SK-N-SH treated with all-trans-retinoic acid at 6 μM for 48 hours (cell line): ENCODE data around the gene FEM1A.

ENCODE experiments used
- ATAC-seq: fragments of 200-7000 bp; cut with Tn5 transposase; 3 replicates; pipeline ENCODE4 v1.9.1; 2020; ENCODE audit warnings: mild to moderate bottlenecking, moderate library complexity
- ARNTL ChIP-seq: fragments of 450-650 bp; formaldehyde crosslinking; IDR thresholded peaks from 2 replicates; pipeline ENCODE4 v1.5.0; 2020; ENCODE audit warnings: low read depth, mild to moderate bottlenecking, moderate library complexity, borderline replicate concordance
- BACH2 ChIP-seq: fragments of 250-450 bp; sonication (Bioruptor Pico); IDR thresholded peaks from 2 replicates; pipeline ENCODE4 v1.9.0; 2021; ENCODE audit warnings: mild to moderate bottlenecking, borderline replicate concordance
- CSDC2 ChIP-seq: fragments of 250-450 bp; sonication (Bioruptor Pico); IDR thresholded peaks from 2 replicates; pipeline ENCODE4 v1.5.0; 2020; ENCODE audit warnings: mild to moderate bottlenecking, moderate library complexity
- CSRNP3 ChIP-seq: fragments of 250-450 bp; sonication (Bioruptor Pico); IDR thresholded peaks from 2 replicates; pipeline ENCODE4 v1.5.1; 2021; ENCODE audit warnings: mild to moderate bottlenecking, moderate library complexity
- ESRRG ChIP-seq: fragments of 250-450 bp; sonication (Bioruptor Pico); IDR thresholded peaks from 2 replicates; pipeline ENCODE4 v1.6.1; 2021; ENCODE audit warnings: mild to moderate bottlenecking
- ISL1 ChIP-seq: fragments of 250-450 bp; sonication (Bioruptor Pico); IDR thresholded peaks from 2 replicates; pipeline ENCODE4 v2.1.2; 2022; ENCODE audit warnings: mild to moderate bottlenecking, moderate library complexity
- OSR1 ChIP-seq: fragments of 250-450 bp; sonication (Bioruptor Pico); IDR thresholded peaks from 2 replicates; pipeline ENCODE4 v1.8.0; 2022; ENCODE audit warnings: moderate library complexity, mild to moderate bottlenecking, inconsistent platforms
- PATZ1 ChIP-seq: fragments of 250-450 bp; sonication (Bioruptor Pico); IDR thresholded peaks from 2 replicates; pipeline ENCODE4 v1.8.0; 2020; ENCODE audit warnings: mild to moderate bottlenecking, moderate library complexity, borderline replicate concordance
- POU6F1 ChIP-seq: fragments of 250-450 bp; sonication (Bioruptor Pico); IDR thresholded peaks from 2 replicates; pipeline ENCODE4 v1.8.0; 2021; ENCODE audit warnings: low read depth, mild to moderate bottlenecking, moderate library complexity, borderline replicate concordance
- PPARA ChIP-seq: fragments of 250-450 bp; sonication (Bioruptor Pico); IDR thresholded peaks from 2 replicates; pipeline ENCODE4 v1.5.0; 2020; ENCODE audit warnings: mild to moderate bottlenecking, borderline replicate concordance
- RARB ChIP-seq: fragments of 250-450 bp; sonication (Bioruptor Pico); IDR thresholded peaks from 2 replicates; pipeline ENCODE4 v1.8.0; 2021; ENCODE audit warnings: mild to moderate bottlenecking, moderate library complexity
- SNAI2 ChIP-seq: fragments of 250-450 bp; sonication (Bioruptor Pico); IDR thresholded peaks from 2 replicates; pipeline ENCODE4 v1.5.0; 2020; ENCODE audit warnings: mild to moderate bottlenecking, moderate library complexity
- TCF4 ChIP-seq: fragments of 250-450 bp; sonication (Bioruptor Pico); IDR thresholded peaks from 2 replicates; pipeline ENCODE4 v1.8.0; 2021; ENCODE audit warnings: mild to moderate bottlenecking, moderate library complexity, borderline replicate concordance
- TOX ChIP-seq: fragments of 250-450 bp; sonication (Bioruptor Pico); IDR thresholded peaks from 2 replicates; pipeline ENCODE4 v1.8.0; 2021; ENCODE audit warnings: mild to moderate bottlenecking, moderate library complexity, borderline replicate concordance
- TSHZ2 ChIP-seq: fragments of 250-450 bp; sonication (Bioruptor Pico); IDR thresholded peaks from 2 replicates; pipeline ENCODE4 v1.5.0; 2020; ENCODE audit warnings: mild to moderate bottlenecking, moderate library complexity
- ZC3H10 ChIP-seq: fragments of 250-450 bp; sonication (Bioruptor Pico); IDR thresholded peaks from 2 replicates; pipeline ENCODE4 v1.5.1; 2021; ENCODE audit warnings: mild to moderate bottlenecking, moderate library complexity
- ZFP3 ChIP-seq: fragments of 250-450 bp; sonication (Bioruptor Pico); IDR thresholded peaks from 2 replicates; pipeline ENCODE4 v1.5.0; 2020; ENCODE audit warnings: mild to moderate bottlenecking, moderate library complexity
- ZFP30 ChIP-seq: fragments of 450-650 bp; formaldehyde crosslinking; IDR thresholded peaks from 2 replicates; pipeline ENCODE4 v1.5.0; 2022; ENCODE audit warnings: mild to moderate bottlenecking, moderate library complexity
- ZNF565 ChIP-seq: fragments of 450-650 bp; formaldehyde crosslinking; conservative IDR thresholded peaks from 2 replicates; pipeline ENCODE4 v1.5.0; 2020; ENCODE audit warnings: low read depth, mild to moderate bottlenecking, moderate library complexity
- ZNF70 ChIP-seq: fragments of 450-650 bp; formaldehyde crosslinking; IDR thresholded peaks from 2 replicates; pipeline ENCODE4 v1.5.0; 2020; ENCODE audit warnings: mild to moderate bottlenecking, moderate library complexity
- ZNF8 ChIP-seq: fragments of 450-650 bp; formaldehyde crosslinking; IDR thresholded peaks from 2 replicates; pipeline ENCODE4 v1.5.0; 2020; ENCODE audit warnings: mild to moderate bottlenecking, moderate library complexity

FEM1A gene

GRCh38 chr19:4811328-4812131 is 20.0 kb downstream of the FEM1A start:
- no peak for TF ChIP-seq ZFP30
- TF ChIP-seq BACH2 (CRISPR knock-in tag) = no peak
- no peak for TF ChIP-seq ZNF70
- no peak for TF ChIP-seq ZFP3 (CRISPR knock-in tag)
- no peak for TF ChIP-seq ZNF8
- no peak for TF ChIP-seq ESRRG (CRISPR knock-in tag)
- TF ChIP-seq PPARA (CRISPR knock-in tag) = no peak
- TF ChIP-seq PATZ1 (CRISPR knock-in tag) = no peak
- ATAC-seq = peak; percentile 54

GRCh38 chr19:4814625-4815425 is 23.3 kb downstream of the FEM1A start:
- no peak for ATAC-seq
- TF ChIP-seq SNAI2 (no peak), ZC3H10 (CRISPR knock-in tag) (no peak), ISL1 (CRISPR knock-in tag) (no peak), TSHZ2 (no peak), PATZ1 (CRISPR knock-in tag) (no peak), TOX (no peak)

- peak; percentile 83 for ATAC-seq
- TF ChIP-seq ZFP3 (CRISPR knock-in tag) (no peak), CSDC2 (CRISPR knock-in tag) (no peak), RARB (CRISPR knock-in tag) (0 out of 2 replicates have a peak, but pooled peaks have one; percentile 7), ESRRG (CRISPR knock-in tag) (no peak)
- TF ChIP-seq, all 23 proteins: peak for 1
These were observed 24.1 kb downstream of the FEM1A start for GRCh38 chr19:4815426-4816201.

- TF ChIP-seq ZFP30 (no peak), OSR1 (CRISPR knock-in tag) (no peak)
- no peak for ATAC-seq
These were observed 24.8 kb downstream of the FEM1A start for GRCh38 chr19:4816202-4816949.

GRCh38 chr19:4816950-4817278 is 25.4 kb downstream of the FEM1A start:
- no peak for ATAC-seq
- no peak for TF ChIP-seq OSR1 (CRISPR knock-in tag)
- TF ChIP-seq PPARA (CRISPR knock-in tag) = no peak
- TF ChIP-seq POU6F1 (CRISPR knock-in tag) = no peak
- no peak for TF ChIP-seq CSDC2 (CRISPR knock-in tag)
- no peak for TF ChIP-seq ARNTL (CRISPR knock-in tag)
- no peak for TF ChIP-seq TCF4 (CRISPR knock-in tag)
- no peak for TF ChIP-seq ZNF565
- TF ChIP-seq CSRNP3 (CRISPR knock-in tag) = no peak
